ENCODE data around the gene LAGE3. TPM values are rescaled to one million over a fixed set of nuclear protein-coding genes. Genes with fewer than 3 reads are reported as not detected.

Gene LAGE3
- total RNA-seq, 4 donors from 2014 or later: 22.9 to 50.0 (median 28.5) TPM

DNA sequence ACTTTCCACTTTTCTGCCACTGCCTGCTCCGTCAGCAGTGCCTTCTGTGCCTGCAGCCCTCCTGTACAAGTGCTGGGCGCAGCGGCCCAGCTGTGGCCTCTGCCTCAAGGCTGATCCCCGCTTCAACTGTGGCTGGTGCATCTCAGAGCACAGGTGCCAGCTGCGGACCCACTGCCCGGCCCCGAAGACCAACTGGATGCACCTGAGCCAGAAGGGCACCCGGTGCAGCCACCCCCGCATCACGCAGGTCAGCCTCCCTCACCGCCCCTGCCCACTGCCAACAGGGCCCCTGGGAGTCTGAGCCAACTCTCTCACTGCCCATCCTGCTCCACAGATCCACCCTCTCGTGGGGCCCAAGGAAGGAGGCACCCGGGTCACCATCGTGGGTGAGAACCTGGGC lies 13.5 kb downstream of the LAGE3 start:
- DNase-seq (ENCODE audit: low spot score in 2 of 2): no peak
- TF ChIP-seq POLR2A (IDR thresholded peaks at IDR 0.05): no peak
- TF ChIP-seq, protein P1, sequence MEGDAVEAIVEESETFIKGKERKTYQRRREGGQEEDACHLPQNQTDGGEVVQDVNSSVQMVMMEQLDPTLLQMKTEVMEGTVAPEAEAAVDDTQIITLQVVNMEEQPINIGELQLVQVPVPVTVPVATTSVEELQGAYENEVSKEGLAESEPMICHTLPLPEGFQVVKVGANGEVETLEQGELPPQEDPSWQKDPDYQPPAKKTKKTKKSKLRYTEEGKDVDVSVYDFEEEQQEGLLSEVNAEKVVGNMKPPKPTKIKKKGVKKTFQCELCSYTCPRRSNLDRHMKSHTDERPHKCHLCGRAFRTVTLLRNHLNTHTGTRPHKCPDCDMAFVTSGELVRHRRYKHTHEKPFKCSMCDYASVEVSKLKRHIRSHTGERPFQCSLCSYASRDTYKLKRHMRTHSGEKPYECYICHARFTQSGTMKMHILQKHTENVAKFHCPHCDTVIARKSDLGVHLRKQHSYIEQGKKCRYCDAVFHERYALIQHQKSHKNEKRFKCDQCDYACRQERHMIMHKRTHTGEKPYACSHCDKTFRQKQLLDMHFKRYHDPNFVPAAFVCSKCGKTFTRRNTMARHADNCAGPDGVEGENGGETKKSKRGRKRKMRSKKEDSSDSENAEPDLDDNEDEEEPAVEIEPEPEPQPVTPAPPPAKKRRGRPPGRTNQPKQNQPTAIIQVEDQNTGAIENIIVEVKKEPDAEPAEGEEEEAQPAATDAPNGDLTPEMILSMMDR (IDR thresholded peaks at IDR 0.05): no peak
- WGBS, 2 donors: 97 to 100% methylated on average over 1 to 14 of the region's 14 CpGs
- no peak overlapping the region for H3K4me3 ChIP-seq (ENCODE audit: low read depth, poor library complexity, severe bottlenecking)
- intact Hi-C loops (cut with DNase I; ENCODE audit: low total_unique reads): no loop called here

GRCh38 chrX:154464806-154465365 lies 14.2 kb downstream of the LAGE3 start:
- intact Hi-C loops (cut with DNase I; ENCODE audit: low total_unique reads): no loop called here
- TF ChIP-seq POLR2A (IDR thresholded peaks at IDR 0.05): no peak
- TF ChIP-seq, protein P1 (IDR thresholded peaks at IDR 0.05): no peak
- 82 to 88% methylated on average over 2 to 24 of the region's 28 CpGs for WGBS, 2 donors
- H3K4me3 ChIP-seq (ENCODE audit: low read depth, poor library complexity, severe bottlenecking): no peak overlapping the region
- no peak for DNase-seq (ENCODE audit: low spot score in 2 of 2)

- no peak overlapping the region for H3K4me3 ChIP-seq (ENCODE audit: low read depth, poor library complexity, severe bottlenecking)
- no peak for DNase-seq (ENCODE audit: low spot score in 2 of 2)
- TF ChIP-seq, protein P1 (IDR thresholded peaks at IDR 0.05): no peak
- no peak for TF ChIP-seq POLR2A (IDR thresholded peaks at IDR 0.05)
- intact Hi-C loops (cut with DNase I; ENCODE audit: low total_unique reads): no loop called here
- 90% methylated on average over 34 of the region's 36 CpGs; no CpG with 5 or more reads in 1 of the 2 donors for WGBS, 2 donors
Observed at GRCh38 chrX:154463611-154464220, 15.4 kb downstream of the LAGE3 start.

DNA sequence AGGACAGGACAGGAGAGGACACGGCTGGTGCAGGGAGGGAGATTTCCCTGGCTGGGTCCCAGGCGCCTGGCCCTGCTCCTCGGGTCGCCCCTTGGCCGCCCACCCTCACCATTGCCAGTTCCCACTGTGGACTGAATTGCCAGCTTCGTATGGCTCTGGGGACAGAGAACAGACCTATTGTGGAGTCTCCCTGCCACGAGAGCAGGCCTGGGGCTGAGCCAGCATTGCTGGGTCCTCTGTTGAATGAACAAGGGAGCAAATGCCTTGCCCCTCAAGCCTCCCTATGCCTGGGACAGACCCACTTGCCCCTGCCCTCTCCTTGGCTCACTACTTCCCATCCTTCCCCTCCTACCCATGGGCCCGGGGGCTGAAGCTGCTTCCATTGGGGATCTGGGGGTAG lies 16.7 kb downstream of the LAGE3 start:
- no peak overlapping the region for H3K4me3 ChIP-seq (ENCODE audit: low read depth, poor library complexity, severe bottlenecking)
- WGBS, 2 donors: 58% methylated on average over 3 of the region's 8 CpGs; no CpG with 5 or more reads in 1 of the 2 donors
- TF ChIP-seq, protein P1 (IDR thresholded peaks at IDR 0.05): no peak
- TF ChIP-seq POLR2A (IDR thresholded peaks at IDR 0.05): no peak
- intact Hi-C loops (cut with DNase I; ENCODE audit: low total_unique reads): no loop called here
- no peak for DNase-seq (ENCODE audit: low spot score in 2 of 2)

DNA sequence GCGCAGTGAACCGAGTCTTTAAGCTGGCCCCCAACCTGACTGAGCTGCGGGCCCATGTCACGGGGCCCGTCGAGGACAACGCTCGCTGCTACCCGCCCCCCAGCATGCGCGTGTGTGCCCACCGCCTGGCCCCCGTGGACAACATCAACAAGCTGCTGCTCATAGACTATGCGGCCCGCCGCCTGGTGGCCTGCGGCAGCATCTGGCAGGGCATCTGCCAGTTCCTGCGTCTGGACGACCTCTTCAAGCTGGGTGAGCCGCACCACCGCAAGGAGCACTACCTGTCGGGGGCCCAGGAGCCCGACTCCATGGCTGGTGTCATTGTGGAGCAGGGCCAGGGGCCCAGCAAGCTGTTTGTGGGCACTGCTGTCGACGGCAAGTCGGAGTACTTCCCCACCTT lies 18.8 kb downstream of the LAGE3 start:
- no peak for DNase-seq (ENCODE audit: low spot score in 2 of 2)
- no peak overlapping the region for H3K4me3 ChIP-seq (ENCODE audit: low read depth, poor library complexity, severe bottlenecking)

More for the DNA sequence above, 18.8 kb downstream of the LAGE3 start:
- intact Hi-C loops (cut with DNase I; ENCODE audit: low total_unique reads): no loop called here
- no peak for TF ChIP-seq POLR2A (IDR thresholded peaks at IDR 0.05)
- TF ChIP-seq, protein P1 (IDR thresholded peaks at IDR 0.05): no peak
- 46 to 84% methylated on average over 8 to 26 of the region's 26 CpGs for WGBS, 2 donors
